Germinal center (tissue), 1 donor: Measurements from ENCODE around the gene SPATC1L.

Experiments
- DNase-seq: peaks from one replicate; pipeline ENCODE4 v3.0.0; 2012; ENCODE audit warnings: mixed read lengths, low spot score

SPATC1L gene

DNA sequence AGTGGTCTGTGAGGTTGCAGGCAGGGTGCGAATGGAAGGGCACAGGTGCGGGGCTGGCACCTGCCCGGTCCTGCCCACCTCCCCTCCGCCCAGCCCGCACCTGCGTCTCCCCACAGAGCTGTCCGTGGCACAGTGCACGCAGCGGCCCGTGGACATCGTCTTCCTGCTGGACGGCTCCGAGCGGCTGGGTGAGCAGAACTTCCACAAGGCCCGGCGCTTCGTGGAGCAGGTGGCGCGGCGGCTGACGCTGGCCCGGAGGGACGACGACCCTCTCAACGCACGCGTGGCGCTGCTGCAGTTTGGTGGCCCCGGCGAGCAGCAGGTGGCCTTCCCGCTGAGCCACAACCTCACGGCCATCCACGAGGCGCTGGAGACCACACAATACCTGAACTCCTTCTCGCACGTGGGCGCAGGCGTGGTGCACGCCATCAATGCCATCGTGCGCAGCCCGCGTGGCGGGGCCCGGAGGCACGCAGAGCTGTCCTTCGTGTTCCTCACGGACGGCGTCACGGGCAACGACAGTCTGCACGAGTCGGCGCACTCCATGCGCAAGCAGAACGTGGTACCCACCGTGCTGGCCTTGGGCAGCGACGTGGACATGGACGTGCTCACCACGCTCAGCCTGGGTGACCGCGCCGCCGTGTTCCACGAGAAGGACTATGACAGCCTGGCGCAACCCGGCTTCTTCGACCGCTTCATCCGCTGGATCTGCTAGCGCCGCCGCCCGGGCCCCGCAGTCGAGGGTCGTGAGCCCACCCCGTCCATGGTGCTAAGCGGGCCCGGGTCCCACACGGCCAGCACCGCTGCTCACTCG lies 52.2 kb downstream of the SPATC1L start:
- DNase-seq = no peak

DNA sequence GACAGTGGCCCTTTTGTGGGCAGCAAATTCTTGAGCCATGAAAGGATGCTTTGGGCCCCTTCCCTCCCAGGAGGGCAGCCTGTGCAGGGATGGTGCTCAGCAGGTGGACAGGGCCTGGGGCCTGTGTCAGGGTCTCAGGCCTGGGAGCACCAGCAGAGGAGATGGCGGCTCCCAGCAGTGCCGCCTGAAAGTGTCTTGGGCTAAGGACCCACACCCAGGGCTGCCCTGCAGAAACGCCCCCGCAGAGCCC lies 52.7 kb downstream of the SPATC1L start:
- no peak for DNase-seq

DNA sequence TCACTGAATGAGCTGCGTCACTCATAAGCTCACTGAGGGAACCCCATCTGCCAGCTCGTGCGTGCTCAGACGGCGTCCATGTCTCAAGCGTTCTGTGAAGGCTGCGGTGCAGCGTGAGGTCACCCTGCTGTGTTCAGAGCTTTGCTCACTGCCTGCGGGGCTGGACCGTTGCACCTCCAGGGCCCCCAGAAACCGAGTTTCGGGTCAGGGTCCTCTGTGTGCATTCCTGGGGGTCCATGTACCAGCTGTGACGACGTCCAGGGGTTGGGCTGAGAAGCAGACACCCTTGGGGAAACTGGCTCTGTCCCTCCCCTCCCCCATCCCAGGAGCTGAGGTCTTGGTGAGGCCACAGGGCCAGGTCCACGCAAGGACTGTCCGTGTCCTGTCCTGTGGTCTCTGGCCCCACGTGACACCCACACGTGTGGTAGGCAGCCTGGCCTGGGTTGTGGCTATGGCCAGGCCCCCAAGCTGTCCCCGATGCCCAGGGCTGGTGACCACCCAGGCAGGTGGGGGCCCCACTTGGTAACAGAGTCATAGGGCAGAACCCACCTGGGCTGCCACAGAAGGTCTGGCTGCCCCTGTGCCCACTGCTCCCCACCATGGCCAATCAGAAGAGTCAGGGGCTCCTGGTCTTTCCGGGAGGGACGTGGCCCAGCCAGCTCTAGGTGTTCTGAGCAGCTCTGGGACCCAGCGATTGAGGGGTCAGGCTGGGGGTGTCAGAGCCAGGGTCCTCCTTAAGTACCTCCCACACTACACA lies 53.2 kb downstream of the SPATC1L start:
- no peak for DNase-seq

DNA sequence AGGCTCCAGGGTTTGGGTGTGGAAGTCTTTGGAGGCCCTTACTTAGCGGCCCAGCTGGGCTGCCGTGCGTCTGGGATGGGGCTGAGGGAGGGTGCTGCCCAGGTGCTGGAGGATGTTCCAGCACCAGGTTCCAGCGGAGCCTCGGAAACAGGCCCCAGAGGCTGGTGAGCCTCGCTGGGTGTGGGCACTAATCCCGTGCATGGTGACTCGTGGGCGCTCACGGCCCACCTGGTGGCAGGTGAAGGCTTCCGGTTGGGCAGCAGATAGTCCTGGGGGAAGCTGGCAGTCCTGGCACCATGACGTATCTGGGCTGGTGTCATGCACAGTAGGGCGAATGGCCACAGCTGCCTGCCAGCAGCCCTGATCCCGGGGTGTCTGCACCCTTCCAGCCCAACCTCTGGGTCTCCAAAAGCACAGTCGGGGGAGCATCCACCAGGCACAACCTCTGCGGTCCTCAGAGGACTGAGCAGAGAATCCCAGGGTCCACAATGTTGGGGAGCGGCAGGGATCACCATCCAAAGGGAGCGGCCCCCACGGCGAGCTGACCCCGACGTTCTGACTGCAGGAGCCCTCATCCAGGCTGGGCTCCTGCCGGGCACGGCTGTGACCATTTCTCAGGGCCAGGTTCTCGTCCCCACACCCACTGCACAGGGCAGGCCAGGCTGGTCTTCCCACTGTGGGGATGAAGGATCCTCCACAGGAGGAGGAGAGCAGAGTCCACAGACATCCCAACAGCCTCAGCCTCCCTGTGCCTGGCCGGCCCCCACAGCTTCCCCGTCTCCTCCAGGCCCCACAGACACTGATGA lies 54.2 kb downstream of the SPATC1L start:
- DNase-seq = no peak

DNA sequence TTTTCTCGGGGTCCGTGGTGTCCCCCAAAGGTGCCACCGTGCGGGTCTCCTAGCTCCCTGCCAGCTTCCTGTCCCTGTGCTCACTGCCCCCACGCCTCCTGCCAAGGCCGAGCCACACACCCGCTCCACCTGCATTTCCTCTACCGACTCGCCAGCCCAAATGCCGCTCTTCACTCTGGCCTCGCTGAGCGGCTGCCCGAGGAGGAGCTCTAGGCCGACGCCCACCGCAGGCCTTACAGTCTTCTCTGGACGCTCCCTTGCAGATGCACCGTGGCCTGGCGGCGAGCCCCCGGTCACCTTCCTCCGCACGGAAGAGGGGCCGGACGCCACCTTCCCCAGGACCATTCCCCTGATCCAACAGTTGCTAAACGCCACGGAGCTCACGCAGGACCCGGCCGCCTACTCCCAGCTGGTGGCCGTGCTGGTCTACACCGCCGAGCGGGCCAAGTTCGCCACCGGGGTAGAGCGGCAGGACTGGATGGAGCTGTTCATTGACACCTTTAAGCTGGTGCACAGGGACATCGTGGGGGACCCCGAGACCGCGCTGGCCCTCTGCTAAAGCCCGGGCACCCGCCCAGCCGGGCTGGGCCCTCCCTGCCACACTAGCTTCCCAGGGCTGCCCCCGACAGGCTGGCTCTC lies 55.2 kb downstream of the SPATC1L start:
- DNase-seq = no peak

DNA sequence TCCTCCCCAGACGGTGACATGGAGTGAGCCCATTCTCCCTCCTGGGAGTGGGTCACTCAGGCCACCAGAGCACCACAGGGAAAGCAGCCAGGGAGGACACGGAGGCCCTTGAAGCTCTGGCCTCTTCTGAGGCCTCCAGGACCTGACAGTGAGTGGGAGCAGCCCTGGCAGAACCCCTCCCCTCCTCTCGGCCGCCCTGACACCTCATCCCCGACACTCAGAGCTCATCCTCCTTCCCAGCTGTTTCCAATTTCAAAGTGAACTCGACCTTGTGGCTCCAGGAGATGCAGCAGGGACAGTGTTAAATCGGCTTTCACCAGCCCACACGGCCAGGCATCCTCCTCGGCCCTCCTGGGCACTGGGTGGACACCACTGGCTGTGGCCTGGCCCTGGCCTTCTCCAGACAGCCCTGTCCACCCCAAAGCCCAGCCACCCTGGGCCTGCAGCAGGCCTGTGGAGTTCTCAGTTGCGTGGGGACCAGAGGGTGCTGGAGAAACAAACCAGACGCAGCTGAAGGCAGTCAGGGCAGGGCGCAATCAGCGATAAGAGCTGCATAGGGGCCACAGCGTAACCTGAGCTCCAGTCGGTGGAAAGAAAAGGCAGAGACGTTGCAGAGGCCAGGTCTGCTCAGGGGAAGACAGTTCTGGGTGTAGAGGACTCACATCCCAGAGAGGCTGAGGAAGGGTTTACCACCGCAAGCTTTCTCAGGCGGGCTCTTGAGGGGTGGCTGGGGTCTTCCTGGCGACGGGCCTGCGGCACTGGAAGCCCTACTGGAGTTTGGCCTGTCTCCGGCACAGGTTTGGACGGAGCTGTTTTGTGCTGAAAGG lies 55.9 kb downstream of the SPATC1L start:
- DNase-seq = no peak

DNA sequence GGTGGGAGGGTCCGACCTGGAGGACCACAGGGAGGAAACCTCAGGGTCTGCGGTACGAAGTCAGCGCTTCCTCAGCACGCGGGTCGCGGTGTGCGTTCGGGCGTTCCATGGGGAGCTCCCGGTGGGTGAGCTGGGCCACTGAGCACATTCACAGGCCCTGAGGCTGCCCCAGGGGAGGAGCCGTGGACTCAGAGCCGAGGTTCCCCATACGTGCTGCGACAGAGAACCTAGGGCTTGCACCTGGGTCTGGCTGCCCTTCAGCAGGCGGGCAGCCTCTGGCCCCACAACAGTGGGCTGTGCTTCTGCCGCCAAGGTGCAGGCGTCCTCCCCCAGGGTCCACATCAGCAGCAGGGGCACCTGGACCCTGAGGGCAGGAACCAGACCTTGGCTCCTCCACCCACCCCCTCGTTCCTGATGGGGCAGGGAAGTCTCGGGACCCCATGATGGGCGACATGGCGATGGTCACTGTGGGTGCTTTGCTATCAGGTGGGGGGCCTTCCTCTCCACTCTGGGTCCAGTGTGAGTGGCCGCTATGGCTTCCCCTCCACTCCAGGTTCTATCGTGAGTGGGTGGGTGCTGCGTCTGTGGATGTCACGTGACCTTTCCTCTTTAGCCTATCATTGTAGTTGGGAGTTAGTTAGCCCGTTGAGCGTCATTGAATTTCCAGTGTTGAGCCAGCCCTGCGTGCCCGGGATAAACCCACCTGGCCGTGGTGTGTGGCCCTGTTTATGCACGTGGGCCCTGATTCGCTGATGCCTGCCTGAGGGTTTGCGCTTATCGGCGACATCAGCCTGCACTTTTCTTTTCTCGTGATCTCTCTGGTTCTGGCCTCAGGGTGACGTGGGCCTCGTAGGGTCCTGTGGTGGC lies 56.8 kb downstream of the SPATC1L start:
- no peak for DNase-seq

DNA sequence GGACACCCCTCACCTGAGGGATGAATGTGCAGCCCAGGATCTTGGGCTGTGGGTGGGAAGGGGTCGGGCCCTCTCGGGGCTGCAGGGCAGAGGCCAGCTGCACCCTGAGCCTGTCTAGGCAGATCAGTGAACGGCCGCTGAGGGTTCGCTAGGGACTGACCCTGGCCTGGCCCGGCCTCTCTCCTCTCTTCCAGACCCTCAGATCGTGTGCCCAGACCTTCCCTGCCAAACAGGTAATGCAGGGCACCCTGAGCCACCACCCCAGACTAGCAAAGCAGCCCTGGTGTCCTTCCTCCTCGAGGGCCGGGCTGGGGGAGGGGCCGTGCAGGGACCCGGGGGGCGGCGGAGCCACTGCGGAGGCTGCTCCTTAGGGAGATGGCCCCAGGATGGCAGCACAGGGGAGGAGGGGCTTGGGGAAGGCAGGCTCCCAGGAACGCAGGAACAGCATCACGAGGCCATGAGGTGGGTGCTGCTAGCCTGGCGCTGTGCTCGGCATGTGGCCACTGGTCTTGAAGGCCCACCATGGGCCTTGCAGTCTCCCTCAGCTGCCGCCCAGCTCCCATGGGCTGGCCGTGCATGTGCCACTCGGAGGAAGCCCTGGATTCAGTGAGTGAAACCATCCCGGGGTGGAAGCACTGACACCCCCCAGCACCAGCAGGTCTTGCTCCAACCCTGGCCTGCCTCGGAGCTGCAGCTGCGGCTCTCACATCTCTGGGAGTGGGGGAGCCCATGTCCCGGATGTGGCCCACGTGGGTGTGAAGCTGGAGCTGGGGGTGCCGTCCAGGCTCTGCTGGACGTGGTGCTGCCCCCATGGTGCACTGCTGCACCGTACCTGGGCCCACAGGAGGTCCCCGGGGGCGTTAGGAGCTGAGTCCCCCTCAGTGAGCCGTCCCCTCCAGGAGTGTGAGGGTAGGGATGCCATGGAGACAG lies 57.7 kb downstream of the SPATC1L start:
- no peak for DNase-seq

DNA sequence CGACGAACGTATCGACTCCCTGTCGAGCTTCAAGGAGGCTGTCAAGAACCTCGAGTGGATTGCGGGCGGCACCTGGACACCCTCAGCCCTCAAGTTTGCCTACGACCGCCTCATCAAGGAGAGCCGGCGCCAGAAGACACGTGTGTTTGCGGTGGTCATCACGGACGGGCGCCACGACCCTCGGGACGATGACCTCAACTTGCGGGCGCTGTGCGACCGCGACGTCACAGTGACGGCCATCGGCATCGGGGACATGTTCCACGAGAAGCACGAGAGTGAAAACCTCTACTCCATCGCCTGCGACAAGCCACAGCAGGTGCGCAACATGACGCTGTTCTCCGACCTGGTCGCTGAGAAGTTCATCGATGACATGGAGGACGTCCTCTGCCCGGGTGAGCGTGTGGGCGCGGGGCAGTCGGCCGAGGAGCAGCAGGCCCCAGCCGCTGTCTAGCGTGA lies 58.4 kb downstream of the SPATC1L start:
- no peak for DNase-seq

DNA sequence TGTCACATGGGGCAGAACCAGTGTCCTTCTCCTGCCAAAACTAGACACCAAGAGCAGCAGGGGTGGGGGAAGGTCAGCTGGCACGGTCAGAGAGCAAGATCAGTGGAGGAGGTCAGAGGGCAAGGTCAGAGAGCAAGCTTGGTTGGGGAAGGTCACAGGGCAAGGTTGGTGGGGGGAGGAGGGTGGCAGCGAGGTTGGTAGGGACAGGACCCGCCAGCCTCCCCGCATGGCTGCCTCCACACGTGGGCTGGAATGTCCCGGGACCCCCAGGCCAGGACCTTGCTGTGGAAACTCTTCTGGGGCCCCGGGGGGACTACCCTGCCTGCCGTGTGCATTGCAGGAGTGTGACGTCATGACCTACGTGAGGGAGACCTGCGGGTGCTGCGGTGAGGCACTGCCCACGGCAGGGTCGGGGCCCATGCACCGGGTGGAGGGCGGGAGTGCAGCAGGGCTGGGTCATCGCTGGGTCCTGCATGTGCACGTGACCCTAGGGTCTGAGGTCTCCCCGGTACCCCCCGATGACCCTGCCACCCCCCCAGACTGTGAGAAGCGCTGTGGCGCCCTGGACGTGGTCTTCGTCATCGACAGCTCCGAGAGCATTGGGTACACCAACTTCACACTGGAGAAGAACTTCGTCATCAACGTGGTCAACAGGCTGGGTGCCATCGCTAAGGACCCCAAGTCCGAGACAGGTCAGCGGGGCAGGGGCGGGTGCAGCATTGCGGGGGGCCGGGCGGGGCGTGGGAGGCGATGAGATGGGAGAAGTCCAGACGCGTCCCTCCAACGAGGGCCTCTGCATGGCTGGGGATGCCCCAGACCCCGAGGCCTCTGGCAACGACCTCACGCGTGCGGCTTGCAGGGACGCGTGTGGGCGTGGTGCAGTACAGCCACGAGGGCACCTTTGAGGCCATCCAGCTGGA lies 59.1 kb downstream of the SPATC1L start:
- no peak for DNase-seq

DNA sequence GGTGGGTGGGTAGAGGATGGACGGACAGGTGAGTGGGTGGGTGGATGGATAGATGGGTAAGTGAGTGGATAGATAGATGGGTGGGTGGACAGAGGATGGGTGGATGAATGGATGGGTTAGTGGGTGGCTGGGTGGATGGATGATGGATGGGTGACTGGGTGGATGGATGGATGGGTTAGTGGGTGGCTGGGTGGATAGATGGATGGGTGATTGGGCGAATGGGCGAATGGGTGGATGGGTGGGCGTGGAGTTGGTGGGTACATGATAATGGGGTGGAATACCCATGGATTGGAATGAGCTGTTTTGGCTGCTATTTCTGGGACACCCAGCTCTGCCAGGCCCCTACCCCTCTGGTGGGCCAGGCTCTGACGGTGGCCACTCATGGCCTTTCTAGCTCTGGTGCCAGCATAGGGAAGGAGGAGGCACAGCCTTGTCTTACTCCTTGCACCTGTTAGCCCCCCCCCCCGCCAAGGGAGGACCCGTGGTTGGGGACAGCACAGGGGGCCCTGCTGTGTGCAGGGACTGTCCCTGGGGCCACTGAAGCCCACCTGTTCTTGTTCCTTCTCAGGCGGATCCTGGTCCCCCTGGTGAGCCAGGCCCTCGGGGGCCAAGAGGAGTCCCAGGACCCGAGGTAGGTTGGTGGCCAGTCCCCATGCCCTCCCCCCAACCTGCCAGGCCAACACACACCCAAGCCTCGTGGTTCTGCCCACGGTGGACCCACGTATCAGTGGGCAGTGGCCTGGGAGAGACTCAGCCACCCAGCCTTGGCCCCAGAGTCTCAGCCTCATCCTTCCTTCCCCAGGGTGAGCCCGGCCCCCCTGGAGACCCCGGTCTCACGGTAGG lies 60.0 kb downstream of the SPATC1L start:
- no peak for DNase-seq

DNA sequence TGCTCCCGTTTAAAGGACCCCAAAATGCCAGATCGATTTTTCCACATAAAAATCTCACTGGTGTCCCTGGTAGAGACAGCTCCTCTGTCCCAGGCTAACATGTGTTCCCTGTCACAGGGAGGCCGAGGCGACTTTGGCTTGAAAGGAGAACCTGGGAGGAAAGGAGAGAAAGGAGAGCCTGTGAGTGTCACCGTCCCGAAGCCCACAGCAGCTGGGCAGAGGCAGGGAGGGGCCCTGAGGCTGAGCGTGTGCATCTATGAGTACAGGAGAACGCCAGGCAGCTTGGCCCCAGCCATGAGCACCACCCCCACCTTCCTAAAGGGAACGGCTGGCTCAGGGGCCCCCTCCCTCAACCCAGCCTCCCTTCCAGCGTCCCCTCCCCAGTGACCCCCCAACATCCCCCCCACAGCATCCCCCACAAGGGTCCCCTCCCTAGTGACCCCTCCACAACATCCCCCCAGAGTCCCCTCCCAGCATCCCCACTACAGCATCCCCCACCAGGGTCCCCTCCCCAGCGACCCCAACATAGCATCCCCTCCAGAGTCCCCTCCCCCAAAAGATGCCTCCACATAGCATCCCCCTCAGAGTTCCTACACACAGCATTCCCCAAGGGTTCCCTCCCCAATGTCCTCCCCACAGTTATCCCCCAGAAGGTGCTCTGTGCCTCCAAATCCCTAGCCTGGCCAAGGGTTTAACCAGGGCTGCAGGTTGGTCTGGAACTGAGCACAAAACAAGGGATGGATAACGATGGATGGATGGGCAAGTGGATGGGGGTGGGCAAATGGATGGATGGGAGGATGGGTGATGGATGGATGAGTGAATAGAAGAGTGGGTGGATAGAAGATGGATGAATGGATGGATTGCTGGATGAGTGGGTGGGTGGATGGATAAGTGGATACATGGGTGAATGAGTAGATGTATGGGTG lies 61.2 kb downstream of the SPATC1L start:
- DNase-seq = no peak

DNA sequence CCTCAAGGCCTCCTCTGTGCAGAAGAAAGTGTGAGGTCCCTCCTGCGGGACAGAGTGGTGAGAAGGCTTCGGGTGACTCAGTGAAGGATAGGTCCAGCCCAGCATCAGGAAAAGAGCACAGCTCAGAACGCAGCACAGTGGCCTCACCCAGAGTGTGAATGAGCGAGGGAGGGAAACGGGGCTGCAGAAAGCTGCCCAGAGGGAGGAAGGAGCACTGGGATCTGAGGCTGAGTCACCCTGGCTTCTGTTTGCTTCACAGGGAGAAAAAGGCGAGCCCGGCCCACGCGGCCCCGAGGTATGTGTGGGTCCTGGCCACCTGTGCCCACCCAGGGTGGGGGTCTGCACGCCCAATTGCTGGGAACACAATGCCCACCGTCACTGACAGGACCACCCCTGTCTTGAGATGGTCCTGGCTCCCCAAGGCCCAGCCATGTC lies 62.0 kb downstream of the SPATC1L start:
- no peak for DNase-seq

DNA sequence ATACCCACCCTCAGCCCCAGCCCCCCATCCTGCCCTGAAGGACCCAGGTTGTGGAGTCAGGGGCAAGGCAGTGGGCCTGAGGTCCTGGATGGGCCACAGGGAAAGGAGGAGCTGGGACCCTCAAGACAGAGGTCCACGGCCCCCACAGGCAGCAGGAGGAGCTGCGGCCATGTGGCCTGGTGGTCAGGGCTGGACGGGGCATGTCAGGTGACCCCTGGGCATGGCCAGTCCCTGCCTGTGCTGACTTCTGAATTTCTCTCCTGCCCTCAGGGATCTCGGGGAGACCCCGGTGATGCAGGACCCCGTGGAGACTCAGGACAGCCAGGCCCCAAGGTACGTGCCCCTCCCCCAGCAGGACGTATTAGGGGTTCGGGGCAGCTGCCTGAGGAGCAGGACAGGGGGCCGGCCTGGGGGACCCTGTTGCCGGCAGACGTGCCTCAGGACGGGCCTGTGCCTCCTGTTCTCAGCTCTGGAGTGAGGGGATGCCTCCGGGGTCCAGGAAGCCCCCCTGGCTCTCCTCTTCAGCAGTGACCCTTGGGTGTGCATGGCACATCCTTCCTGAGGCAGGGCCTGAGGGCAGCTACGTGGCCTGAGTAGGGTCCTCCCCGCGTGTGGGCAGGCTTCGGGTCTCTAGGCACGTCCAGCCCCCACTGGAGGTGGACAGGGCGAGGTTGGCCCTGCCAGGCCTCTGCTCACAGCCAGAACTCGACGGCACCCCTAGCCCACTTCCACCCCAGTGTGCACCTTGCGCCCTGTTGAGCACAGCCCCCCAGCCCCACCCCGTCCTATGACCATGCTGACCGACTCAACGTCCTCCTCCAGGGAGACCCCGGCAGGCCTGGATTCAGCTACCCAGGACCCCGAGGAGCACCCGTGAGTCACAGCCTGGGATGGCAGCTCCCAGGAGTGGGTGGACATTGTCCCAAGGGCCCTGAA lies 62.7 kb downstream of the SPATC1L start:
- DNase-seq = no peak
